Stimulated activated CD4-positive, alpha-beta T cell treated with anti-CD3 and anti-CD28 coated beads, Interleukin-4, amount 100 ng/mL, for 1 hour (primary cell): ENCODE results near the gene AIF1.

ENCODE experiments used
- DNase-seq: peaks from one replicate; pipeline ENCODE4 v3.0.0-alpha.2; 2020

Gene AIF1

DNA sequence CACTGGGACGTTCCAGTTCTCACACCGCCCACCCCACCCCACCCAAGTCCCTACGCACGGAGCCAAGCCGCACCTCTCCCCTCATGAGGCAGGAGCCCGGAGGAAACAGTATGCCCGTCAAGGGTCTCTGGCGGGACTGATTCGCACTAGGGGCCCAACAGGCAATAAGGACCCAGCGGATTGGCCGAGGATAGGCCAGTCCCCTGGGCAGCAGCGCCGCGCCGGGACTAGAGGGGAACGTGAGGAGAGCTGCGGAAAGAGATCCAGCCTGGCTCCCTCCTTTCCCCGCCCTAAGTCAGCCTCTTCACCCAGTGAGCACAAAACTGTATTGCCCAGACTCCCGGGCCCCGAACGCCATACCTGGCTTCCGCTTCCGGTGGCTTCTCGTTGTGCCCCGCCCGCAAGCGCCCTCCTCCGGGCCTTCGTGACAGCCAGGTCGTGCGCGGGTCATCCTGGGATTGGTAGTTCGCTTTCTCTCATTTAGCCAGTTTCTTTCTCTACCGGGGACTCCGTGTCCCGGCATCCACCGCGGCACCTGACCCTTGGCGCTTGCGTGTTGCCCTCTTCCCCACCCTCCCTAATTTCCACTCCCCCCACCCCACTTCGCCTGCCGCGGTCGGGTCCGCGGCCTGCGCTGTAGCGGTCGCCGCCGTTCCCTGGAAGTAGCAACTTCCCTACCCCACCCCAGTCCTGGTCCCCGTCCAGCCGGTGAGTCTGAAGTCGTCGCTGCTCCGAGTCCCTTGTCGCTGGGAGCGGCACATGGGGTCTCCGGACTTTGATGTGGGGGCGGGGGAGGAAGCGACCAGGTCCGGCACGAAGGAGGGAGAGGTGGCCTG is 50.7 kb downstream of the AIF1 start, which contains the start of gene CSNK2B:
Gene CSNK2B (plus strand): TSS at position 580 of the 836 bp plus-strand sequence. CDS start 752 bp downstream, outside the sequence.
- DNase-seq, result peak; percentile 97

DNA sequence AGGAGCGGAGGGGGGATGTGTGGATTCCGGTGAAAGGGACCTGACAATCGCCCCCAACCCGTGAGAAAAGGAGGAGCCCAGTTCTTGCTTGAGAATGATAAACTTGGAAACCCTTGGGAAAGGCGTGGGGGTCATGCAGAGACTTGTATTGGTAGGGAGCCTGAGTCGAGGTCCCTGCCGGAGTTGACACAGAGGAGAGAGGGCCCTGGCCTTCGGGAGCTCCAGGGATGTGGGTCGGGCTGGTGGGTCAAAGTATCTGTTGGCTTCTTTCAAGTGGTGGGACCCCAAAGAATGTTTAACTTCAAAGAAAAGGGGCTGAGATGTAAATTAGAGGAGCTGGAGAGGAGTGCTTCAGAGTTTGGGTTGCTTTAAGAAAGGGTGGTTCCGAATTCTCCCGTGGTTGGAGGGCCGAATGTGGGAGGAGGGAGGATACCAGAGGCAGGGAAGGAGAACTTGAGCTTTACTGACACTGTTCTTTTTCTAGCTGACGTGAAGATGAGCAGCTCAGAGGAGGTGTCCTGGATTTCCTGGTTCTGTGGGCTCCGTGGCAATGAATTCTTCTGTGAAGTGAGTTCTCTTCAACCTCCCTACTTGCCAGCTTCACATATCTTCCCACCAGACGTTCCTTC is 51.4 kb downstream of the AIF1 start:
- no peak for DNase-seq
